ENCODE data around the gene TXNRD1. TPM values are rescaled to one million over a fixed set of nuclear protein-coding genes. Genes with fewer than 3 reads are reported as not detected.

The TXNRD1 gene
- total and polyA plus RNA-seq, 8 donors, result 8.1 to 29.1 (median 15.9) TPM

- no peaks in the 10 kb centered on the region for H3K9me3 ChIP-seq
- peaks cover 0 to 8% (median 0%) of the 10 kb centered on the region in 3 donors for H3K4me1 ChIP-seq
- peaks cover 0 to 14% (median 4%) of the 10 kb centered on the region in 3 donors for H3K36me3 ChIP-seq
- no peak overlapping the region for H3K4me3 ChIP-seq
- FAIRE-seq (no peak), DNase-seq (no peak), ATAC-seq (no peak)
- 91 to 97% methylated on average over 1 of the region's 1 CpG for WGBS, 2 donors
- H3K27ac ChIP-seq, result no peak overlapping the region
- H3K27me3 ChIP-seq, result no peaks in the 10 kb centered on the region
- intact Hi-C loops (cut with DNase I), result no loop called here
- no peak for TF ChIP-seq CTCF (IDR thresholded peaks at IDR 0.05)
Measured at GRCh38 chr12:104312202-104312601, 96.6 kb downstream of the TXNRD1 start.

- Histone ChIP-seq H3K4me1 (peaks cover 0 to 8% (median 0%) of the 10 kb centered on the region in 3 donors), H3K36me3 (peaks cover 0 to 14% (median 4%) of the 10 kb centered on the region in 3 donors), H3K9me3 (no peaks in the 10 kb centered on the region), H3K27me3 (no peaks in the 10 kb centered on the region), H3K4me3 (no peak overlapping the region), H3K27ac (no peak overlapping the region)
- WGBS, 2 donors, result 96 to 100% methylated on average over 1 of the region's 1 CpG
- FAIRE-seq (no peak), ATAC-seq (no peak), DNase-seq (no peak)
- intact Hi-C loops (cut with DNase I), result no loop called here
- TF ChIP-seq CTCF (IDR thresholded peaks at IDR 0.05), result no peak
Measured at GRCh38 chr12:104312654-104313053, 97.1 kb downstream of the TXNRD1 start.

GRCh38 chr12:104313568-104314241 is 98.1 kb downstream of the TXNRD1 start:
- no peak for ATAC-seq

GRCh38 chr12:104314242-104314614 is 98.6 kb downstream of the TXNRD1 start:
- FAIRE-seq (no peak), DNase-seq (no peak), ATAC-seq (no peak)
- no peaks in the 10 kb centered on the region for H3K27me3 ChIP-seq
- peaks cover 0 to 8% (median 0%) of the 10 kb centered on the region in 3 donors for H3K4me1 ChIP-seq
- intact Hi-C loops (cut with DNase I), result no loop called here
- no peak for TF ChIP-seq CTCF (IDR thresholded peaks at IDR 0.05)
- H3K9me3 ChIP-seq, result no peaks in the 10 kb centered on the region
- WGBS, 2 donors, result 88 to 98% methylated on average over 1 of the region's 1 CpG
- peaks cover 0 to 16% (median 4%) of the 10 kb centered on the region in 3 donors for H3K36me3 ChIP-seq
- H3K4me3 ChIP-seq, result no peak overlapping the region
- H3K27ac ChIP-seq, result no peak overlapping the region

More at GRCh38 chr12:104313568-104314241, 98.1 kb downstream of the TXNRD1 start:
- peaks cover 0 to 14% (median 4%) of the 10 kb centered on the region in 3 donors for H3K36me3 ChIP-seq
- no peak overlapping the region for H3K27ac ChIP-seq
- no peaks in the 10 kb centered on the region for H3K9me3 ChIP-seq
- no peak for DNase-seq
- FAIRE-seq, result no peak
- H3K4me1 ChIP-seq, result peaks cover 0 to 8% (median 0%) of the 10 kb centered on the region in 3 donors
- no peaks in the 10 kb centered on the region for H3K27me3 ChIP-seq
- intact Hi-C loops (cut with DNase I), result no loop called here
- TF ChIP-seq CTCF (IDR thresholded peaks at IDR 0.05), result no peak
- H3K4me3 ChIP-seq, result no peak overlapping the region
- 72 to 78% methylated on average over 4 of the region's 4 CpGs for WGBS, 2 donors

Measured in pancreas (tissue), 10 donors.